Ovary (tissue), 3 donors: ENCODE data around the gene FILIP1L.

Experiments used
- EP300 ChIP-seq: sonication (generic); formaldehyde crosslinking; IDR thresholded peaks from one replicate; pipeline ENCODE4 v1.6.1; 2017; ENCODE audit warnings: antibody characterized with exemption
- POLR2A ChIP-seq: fragments of 450-650 bp; IDR thresholded peaks from one replicate; pipeline ENCODE4 v1.6.1; 2017; ENCODE audit warnings: antibody characterized with exemption, mild to moderate bottlenecking, moderate library complexity
- TF ChIP-seq, protein P1 (sequence below), 3 donors: fragments of 450-650 bp in 2 of 3; fragments of 200-600 bp in 1 of 3; IDR thresholded peaks; one replicate each; pipeline versions ENCODE4 v1.5.1 to v1.8.0; 2016 to 2022; ENCODE audit warnings: antibody characterized with exemption in 3 of 3, mild to moderate bottlenecking in 1 of 3
- donor health status: DM: no; HTN: no; CAD: no.

GRCh38 chr3:100079328-100079727, 35.0 kb downstream of the FILIP1L start:
- TF ChIP-seq, protein P1, sequence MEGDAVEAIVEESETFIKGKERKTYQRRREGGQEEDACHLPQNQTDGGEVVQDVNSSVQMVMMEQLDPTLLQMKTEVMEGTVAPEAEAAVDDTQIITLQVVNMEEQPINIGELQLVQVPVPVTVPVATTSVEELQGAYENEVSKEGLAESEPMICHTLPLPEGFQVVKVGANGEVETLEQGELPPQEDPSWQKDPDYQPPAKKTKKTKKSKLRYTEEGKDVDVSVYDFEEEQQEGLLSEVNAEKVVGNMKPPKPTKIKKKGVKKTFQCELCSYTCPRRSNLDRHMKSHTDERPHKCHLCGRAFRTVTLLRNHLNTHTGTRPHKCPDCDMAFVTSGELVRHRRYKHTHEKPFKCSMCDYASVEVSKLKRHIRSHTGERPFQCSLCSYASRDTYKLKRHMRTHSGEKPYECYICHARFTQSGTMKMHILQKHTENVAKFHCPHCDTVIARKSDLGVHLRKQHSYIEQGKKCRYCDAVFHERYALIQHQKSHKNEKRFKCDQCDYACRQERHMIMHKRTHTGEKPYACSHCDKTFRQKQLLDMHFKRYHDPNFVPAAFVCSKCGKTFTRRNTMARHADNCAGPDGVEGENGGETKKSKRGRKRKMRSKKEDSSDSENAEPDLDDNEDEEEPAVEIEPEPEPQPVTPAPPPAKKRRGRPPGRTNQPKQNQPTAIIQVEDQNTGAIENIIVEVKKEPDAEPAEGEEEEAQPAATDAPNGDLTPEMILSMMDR (IDR thresholded peaks at IDR 0.05), result no peak
- TF ChIP-seq POLR2A (no peak), EP300 (no peak)
